C1 segment of cervical spinal cord (tissue), 14 donors: ENCODE results near the gene COL15A1.

Experiments used
- DNase-seq, 14 donors: peaks; one replicate each; lab custom pipeline; 2025; lab: John Stamatoyannopoulos, UW

The COL15A1 gene

GRCh38 chr9:98971168-98971914 is 27.6 kb downstream of the COL15A1 start:
- DNase-seq: peak in 9 of 14 donors; percentile 16 to 76 (median 43)

DNA sequence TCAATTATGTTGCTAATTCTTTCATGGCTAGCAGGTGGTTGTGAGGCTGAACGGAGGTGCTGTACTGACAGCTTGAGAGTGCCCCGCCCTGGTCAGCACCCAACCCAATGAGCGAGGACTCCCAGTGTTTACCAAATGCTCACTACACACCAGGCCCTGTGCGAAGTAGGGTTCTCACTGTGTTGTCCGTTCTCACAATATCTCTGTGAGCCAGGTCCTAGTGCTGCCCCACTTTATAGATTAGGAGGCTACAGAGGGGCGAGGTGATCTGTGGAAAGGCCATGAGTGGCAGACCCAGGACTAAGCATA is 28.2 kb downstream of the COL15A1 start:
- DNase-seq: no peak

DNA sequence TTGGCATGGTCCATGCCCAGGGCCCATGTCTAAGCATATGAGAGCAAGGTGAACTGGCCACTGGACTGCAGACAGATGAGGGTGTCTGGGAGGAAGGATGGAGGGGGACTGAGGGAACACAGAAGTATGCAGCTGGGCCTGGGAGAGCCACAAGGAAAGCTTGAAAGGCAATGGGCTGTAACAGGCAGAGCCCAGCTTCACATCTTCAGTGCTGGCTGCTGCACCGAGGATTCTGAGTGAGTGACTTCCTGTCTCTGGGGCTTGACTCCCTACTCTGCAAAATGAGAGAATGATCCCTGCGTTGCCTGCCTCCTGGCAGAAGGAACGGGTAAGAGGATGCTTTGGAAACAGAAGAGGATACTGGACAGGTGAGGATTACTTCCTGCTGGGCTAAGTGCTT is 29.0 kb downstream of the COL15A1 start:
- no peak for DNase-seq

DNA sequence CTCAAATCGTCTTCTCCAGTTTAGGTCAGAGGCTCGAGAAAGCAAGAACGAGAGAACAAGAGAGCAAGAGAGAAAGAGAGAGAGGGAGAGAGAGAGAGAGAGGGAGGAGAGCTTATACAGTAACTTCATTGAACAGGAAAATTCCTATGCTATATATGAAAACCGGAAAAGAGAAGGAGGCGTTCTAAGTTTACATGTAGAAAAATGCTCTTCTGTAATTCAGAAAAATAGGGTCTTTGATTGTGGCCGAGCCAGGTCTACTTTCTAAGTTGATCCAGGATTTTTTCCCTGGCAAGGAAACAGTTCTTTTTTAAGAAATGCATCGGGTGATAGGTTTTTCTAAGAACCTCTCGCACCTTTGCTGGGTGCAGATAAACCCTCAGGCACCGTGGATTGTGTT is 29.5 kb downstream of the COL15A1 start:
- no peak for DNase-seq

DNA sequence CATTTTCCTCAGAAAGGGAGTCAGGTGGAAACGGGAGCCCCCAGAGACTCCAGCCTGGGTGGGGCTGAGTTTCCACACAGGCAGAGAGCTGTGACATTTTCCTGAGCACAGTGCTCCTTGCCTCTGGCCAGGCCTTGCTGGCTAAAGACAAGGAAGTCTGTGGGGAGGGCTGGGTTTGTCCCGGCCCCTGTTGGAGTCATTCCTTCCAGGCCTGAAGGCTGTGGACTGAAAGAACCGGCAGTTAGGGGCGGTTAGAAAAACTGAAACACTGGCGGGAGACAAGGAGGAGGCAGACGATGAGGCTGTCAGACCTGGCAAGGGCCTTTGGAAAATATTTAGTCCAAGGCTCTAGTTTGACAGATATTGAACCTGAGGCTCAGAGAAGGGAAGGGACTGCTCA is 29.9 kb downstream of the COL15A1 start:
- no peak for DNase-seq

- DNase-seq: no peak
These were observed 30.4 kb downstream of the COL15A1 start for GRCh38 chr9:98974106-98974505.

DNA sequence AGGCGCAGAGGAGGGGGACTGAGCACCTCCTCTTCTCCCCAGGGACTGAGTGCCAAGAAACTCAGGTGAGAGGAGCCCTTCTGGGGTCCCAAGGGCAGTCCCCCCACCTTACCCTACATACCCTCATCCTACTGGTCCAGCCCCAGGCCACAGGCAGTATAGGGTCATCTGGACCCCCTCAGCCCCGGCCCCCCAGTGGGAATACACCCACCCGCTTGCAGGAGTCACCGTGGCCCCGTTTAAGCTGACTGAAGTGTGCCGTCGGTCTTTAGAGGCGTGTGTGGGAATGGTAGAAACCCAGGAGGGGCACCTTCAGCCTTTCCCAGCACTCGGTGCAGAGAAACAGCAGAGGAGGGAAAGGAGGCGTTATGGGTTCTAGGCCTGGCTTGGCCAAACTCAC is 30.8 kb downstream of the COL15A1 start:
- DNase-seq: no peak

DNA sequence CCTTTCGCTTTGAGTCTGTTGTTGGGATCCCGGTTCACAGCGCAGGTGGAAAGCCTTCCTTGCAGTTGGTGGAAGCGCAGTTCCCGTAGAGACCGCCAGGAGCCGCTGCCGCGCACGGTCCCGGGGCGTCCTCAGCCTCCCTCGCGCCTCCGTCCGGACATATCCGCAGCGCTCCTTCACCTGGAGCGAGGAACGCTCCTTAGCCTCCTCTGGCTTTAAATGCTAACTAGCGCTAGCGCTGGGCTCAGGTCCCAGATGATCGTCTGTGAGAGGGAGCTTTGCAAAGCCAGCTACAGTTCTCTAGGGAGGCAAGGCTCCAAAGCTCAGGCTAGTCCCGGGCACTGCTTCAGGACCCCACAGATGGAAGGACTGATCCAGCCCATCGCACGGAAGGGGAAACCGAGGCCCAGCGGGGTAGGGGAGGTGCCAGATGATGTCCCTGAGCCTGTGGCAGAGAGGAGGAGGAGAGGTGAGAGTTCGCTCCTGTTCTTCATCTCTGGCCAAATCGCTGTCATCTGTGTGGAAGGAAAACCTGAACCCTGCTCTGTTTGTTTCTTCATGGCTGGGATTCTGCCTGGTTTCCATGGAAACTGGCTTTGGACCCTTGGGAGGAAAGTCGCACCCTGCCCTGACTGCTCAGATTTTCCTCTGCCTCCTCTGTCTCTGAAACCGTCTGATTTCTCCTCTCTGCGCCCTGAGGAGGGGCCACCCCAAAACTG is 31.4 kb downstream of the COL15A1 start:
- peak in 12 of 14 donors; percentile 12 to 77 (median 56) for DNase-seq

- no peak for DNase-seq
These were observed 32.1 kb downstream of the COL15A1 start for GRCh38 chr9:98975838-98976237.

- DNase-seq: no peak
These were observed 33.6 kb downstream of the COL15A1 start for GRCh38 chr9:98977246-98977714.

DNA sequence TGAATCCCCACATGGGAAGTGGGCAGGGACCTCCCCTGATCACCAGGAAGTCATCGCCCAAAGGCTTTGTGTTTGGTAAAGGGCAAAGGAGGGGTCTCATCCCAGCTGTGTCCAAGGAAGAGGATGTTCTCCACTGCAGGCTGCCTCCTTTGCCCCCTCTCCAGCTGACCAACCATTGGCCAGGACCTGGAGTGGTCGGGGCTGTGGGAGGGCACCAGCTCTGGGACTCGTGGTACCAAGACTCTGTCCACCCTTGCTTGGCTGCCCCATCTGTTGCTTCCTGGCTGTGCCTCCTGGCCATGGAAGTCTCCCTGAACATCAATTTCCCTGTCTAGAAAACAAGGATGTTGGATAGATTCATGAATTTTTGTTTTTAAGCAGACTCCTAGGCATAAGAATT is 34.1 kb downstream of the COL15A1 start:
- DNase-seq: no peak

DNA sequence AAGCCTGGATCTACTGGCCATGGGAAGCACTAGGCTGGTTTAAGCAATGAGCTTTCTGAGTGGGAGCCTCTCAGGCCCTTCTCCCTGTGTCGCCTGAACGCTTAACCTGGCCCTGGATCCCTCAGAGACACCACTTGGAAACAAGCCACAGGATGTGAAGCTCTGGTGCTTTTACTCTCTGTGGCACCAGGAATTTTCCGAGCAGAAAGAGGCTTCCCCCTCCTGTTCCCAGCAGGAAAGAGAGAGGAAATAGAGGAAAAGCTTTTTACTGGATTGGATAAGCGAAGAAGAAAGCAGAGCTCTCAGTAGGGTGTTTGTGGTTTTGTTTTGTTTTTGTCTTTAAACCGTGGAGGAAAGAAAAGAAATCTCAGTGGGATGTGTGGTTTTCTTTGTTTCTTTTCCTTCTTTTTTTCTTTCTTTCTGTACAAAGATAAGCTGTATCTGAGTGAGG is 34.5 kb downstream of the COL15A1 start:
- DNase-seq: peak in 1 of 14 donors; percentile 34

DNA sequence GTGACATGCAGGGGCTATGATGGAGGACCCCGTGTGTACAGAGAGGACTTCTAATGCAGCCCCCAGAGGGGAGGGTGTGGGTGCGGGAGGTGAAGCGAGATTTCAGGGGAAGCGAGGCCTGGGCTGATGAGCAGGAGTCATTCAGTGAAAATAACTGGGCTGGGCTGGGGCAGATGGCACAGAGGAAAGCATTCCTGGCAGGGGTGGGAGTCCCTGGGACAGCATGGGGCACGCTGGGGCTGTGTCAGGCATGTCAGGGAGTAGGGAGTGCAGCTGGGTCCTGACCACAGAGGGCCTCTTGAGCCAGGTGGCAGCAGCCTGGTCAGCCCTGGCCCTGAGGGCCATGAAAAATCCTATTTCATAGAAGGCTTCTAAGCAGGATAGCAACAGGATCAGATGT is 36.6 kb downstream of the COL15A1 start:
- DNase-seq: no peak

DNA sequence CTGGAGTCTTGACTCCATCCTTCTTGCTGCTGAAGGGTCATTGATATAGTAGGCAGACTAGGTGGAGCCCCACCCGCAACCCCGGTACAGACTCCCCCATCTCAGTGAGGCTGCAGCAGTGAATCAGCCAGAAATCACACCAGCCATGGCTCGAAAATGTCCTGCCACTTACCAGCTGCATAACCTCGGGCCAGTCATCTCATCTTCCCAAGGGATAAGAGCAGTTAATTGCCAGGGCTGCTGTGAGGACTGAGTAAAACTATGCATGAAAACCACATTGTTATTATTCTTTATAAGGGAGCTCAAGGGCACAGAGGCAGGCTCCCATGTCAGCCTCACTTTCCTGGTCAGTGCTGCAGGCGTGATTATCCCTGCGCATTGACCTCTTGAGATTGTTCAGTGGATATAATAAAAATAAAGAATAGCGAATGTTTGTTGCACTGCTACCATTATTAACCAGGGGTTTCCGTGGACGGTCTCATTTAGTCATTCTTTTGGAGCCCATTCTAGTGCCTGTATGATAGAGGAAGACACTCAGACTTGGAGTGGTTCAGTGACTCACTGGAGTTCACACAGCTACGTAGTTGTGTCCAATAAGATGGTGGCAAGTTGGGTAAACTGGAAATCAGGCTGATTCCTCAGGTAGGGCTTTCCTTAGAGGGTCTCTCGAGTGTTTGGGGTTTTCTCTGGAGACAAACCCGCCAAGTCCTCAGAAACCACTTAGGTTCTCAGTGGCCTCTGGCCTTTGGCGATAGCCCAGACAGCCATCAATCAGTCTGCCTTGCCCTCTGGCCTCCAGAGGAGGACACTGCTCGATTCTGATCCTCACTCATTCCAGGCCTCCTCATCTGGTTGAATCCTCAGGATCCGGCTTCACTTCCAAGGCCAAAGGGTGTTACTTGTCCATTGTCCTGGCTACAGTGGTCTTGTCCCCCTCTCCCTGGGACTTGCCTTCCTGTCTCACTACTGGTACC is 39.9 kb downstream of the COL15A1 start:
- no peak for DNase-seq

GRCh38 chr9:98985596-98985995 is 41.9 kb downstream of the COL15A1 start:
- no peak for DNase-seq

- no peak for DNase-seq
These were observed 43.4 kb downstream of the COL15A1 start for GRCh38 chr9:98986866-98987651.

DNA sequence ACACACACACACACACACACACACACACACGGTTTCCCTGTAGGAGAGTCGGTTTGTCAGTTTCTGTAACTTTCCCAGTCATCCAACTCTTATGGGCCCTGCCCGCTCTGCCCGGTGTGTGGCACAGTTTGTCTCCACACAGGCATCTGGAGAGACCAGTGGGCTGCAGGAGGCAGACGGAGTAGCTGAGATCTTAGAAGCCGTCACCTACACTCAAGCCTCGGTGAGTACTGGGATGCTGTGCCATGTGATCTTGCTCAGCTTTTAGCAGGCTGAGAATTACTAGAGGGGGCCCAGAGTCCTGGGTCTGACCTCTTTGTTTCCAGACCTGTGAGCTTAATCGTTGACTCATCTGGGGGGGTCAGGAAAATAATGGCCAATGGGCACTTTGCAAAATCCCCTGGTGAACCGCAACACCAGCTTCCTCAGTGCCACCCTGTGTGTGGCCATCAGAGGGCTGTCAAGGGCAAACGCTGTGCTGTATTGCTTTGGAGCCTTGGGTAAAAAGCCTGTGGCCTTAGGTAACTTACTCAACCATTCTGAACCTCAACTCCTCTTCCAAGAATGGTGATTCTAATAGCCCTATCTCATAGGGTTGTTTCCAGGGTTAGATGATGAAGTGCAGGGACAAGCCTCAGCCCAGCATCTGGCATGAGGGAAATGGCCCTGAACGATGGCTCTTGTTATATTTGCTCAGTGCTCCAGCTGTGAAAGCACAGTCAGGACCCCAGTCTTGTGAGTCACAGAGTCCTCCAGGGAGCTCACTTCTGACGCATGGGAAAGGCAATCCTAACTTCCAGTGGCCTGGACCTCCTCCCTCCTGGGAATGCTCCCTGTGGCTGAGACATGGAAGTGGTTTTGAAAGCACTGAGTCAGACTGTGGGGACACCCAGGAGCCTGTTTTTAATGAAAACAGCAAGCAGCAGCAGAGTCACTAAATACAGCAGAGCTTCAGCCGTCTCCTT is 45.6 kb downstream of the COL15A1 start:
- peak in 1 of 14 donors; percentile 23 for DNase-seq

GRCh38 chr9:98990181-98990870 is 46.6 kb downstream of the COL15A1 start:
- no peak for DNase-seq
